Activated T-helper 17 cell treated with anti-CD3 and anti-CD28 coated beads, Interleukin-2, amount 50 U/mL, for 72 hours (primary cell): ENCODE data around the gene GABRR2. TPM values are rescaled to one million over a fixed set of nuclear protein-coding genes. Genes with fewer than 3 reads are reported as not detected.
"Not testable (repeated sequence)": the region's sequence is repeated elsewhere in the genome, so short reads cannot be mapped to it uniquely, and the experiment has no call there.

Experiments
- ATAC-seq: fragments of 150-1000 bp; cut with Tn5 transposase; replicated peaks from 2 replicates; pipeline ENCODE4 v1.10.0; 2021; ENCODE audit warnings: mild to moderate bottlenecking, moderate library complexity
- H3K27ac Mint-ChIP-seq: one replicate; pipeline ENCODE4 v1.8.0; 2022; ENCODE audit warnings: mixed read lengths
- H3K27me3 Mint-ChIP-seq: one replicate; pipeline ENCODE4 v1.8.0; 2022; ENCODE audit warnings: mixed read lengths
- H3K36me3 Mint-ChIP-seq: one replicate; pipeline ENCODE4 v1.8.0; 2022; ENCODE audit warnings: low read depth, mild to moderate bottlenecking, mixed read lengths
- H3K4me1 Mint-ChIP-seq: one replicate; pipeline ENCODE4 v1.8.0; 2022; ENCODE audit warnings: mixed read lengths
- H3K4me3 Mint-ChIP-seq: one replicate; pipeline ENCODE4 v1.8.0; 2022; ENCODE audit warnings: mild to moderate bottlenecking, mixed read lengths
- H3K9me3 Mint-ChIP-seq: one replicate; pipeline ENCODE4 v1.8.0; 2022; ENCODE audit warnings: mixed read lengths
- total RNA-seq, 2 donors: library from RNA; stranded (reverse); gene quantifications; one replicate each; pipeline ENCODE4 v1.2.3, GENCODE V29; 2022

Gene GABRR2
- total RNA-seq, 2 donors from 2014 or later: 0.64 to 0.71 TPM

GRCh38 chr6:89243331-89243629, 71.8 kb downstream of the GABRR2 start:
- H3K4me3 Mint-ChIP-seq: no peak overlapping the region
- peaks cover 12% of the 10 kb centered on the region for H3K4me1 Mint-ChIP-seq
- no peaks in the 10 kb centered on the region for H3K27me3 Mint-ChIP-seq
- no peak for ATAC-seq
- H3K27ac Mint-ChIP-seq: no peak overlapping the region
- no peaks in the 10 kb centered on the region for H3K36me3 Mint-ChIP-seq
- no peaks in the 10 kb centered on the region for H3K9me3 Mint-ChIP-seq

- peak; percentile 40 for ATAC-seq
- Mint-ChIP-seq H3K27ac (peak overlapping the region; percentile 5), H3K27me3 (no peaks in the 10 kb centered on the region), H3K4me1 (peaks cover 12% of the 10 kb centered on the region), H3K36me3 (no peaks in the 10 kb centered on the region), H3K4me3 (no peak overlapping the region), H3K9me3 (no peaks in the 10 kb centered on the region)
Observed at GRCh38 chr6:89242574-89243330, 72.3 kb downstream of the GABRR2 start.

GRCh38 chr6:89239338-89239737, 75.8 kb downstream of the GABRR2 start:
- Mint-ChIP-seq H3K4me3 (no peak overlapping the region), H3K36me3 (no peaks in the 10 kb centered on the region), H3K9me3 (no peaks in the 10 kb centered on the region), H3K27ac (no peak overlapping the region), H3K27me3 (peaks cover 17% of the 10 kb centered on the region), H3K4me1 (peaks cover 12% of the 10 kb centered on the region)
- peak; percentile 52 for ATAC-seq

GRCh38 chr6:89237158-89237557, 77.9 kb downstream of the GABRR2 start:
- H3K9me3 Mint-ChIP-seq: no peaks in the 10 kb centered on the region
- H3K27me3 Mint-ChIP-seq: peaks cover 31% of the 10 kb centered on the region
- ATAC-seq: no peak
- H3K4me1 Mint-ChIP-seq: peaks cover 12% of the 10 kb centered on the region
- H3K4me3 Mint-ChIP-seq: no peak overlapping the region
- H3K27ac Mint-ChIP-seq: no peak overlapping the region
- H3K36me3 Mint-ChIP-seq: no peaks in the 10 kb centered on the region

- peaks cover 33% of the 10 kb centered on the region for H3K27me3 Mint-ChIP-seq
- H3K9me3 Mint-ChIP-seq, H3K36me3 Mint-ChIP-seq, ATAC-seq, H3K4me1 Mint-ChIP-seq, H3K27ac Mint-ChIP-seq: not testable (repeated sequence)
- H3K4me3 Mint-ChIP-seq: peak overlapping the region; percentile 68
Observed at GRCh38 chr6:89233605-89234004, 81.5 kb downstream of the GABRR2 start.

- H3K36me3 Mint-ChIP-seq: no peaks in the 10 kb centered on the region
- H3K27me3 Mint-ChIP-seq: peaks cover 3% of the 10 kb centered on the region
- no peaks in the 10 kb centered on the region for H3K4me1 Mint-ChIP-seq
- no peaks in the 10 kb centered on the region for H3K9me3 Mint-ChIP-seq
- ATAC-seq: no peak
- no peak overlapping the region for H3K27ac Mint-ChIP-seq
- H3K4me3 Mint-ChIP-seq: no peak overlapping the region
Observed at GRCh38 chr6:89222712-89223039, 92.4 kb downstream of the GABRR2 start.

- H3K9me3 Mint-ChIP-seq: no peaks in the 10 kb centered on the region
- ATAC-seq: no peak
Observed at GRCh38 chr6:89221971-89222711, 93.0 kb downstream of the GABRR2 start.

GRCh38 chr6:89221129-89221528, 94.0 kb downstream of the GABRR2 start:
- Mint-ChIP-seq H3K27me3 (peaks cover 3% of the 10 kb centered on the region), H3K4me1 (no peaks in the 10 kb centered on the region), H3K4me3 (no peak overlapping the region), H3K36me3 (no peaks in the 10 kb centered on the region), H3K9me3 (no peaks in the 10 kb centered on the region), H3K27ac (no peak overlapping the region)
- ATAC-seq: no peak

More at GRCh38 chr6:89221971-89222711, 93.0 kb downstream of the GABRR2 start:
- Mint-ChIP-seq H3K27ac (no peak overlapping the region), H3K4me1 (no peaks in the 10 kb centered on the region), H3K36me3 (no peaks in the 10 kb centered on the region), H3K4me3 (no peak overlapping the region), H3K27me3 (peaks cover 3% of the 10 kb centered on the region)

GRCh38 chr6:89217299-89217910, 97.7 kb downstream of the GABRR2 start, which contains the start of gene GABRR1:
Gene GABRR1 (minus strand): TSS chr6:89217358. CDS start chr6:89217322, 36 bp downstream.
- Mint-ChIP-seq H3K27me3 (peaks cover 3% of the 10 kb centered on the region), H3K27ac (no peak within 1 kb of the TSS)

GRCh38 chr6:89216411-89216810, 98.7 kb downstream of the GABRR2 start:
- ATAC-seq: no peak

More at GRCh38 chr6:89217299-89217910, 97.7 kb downstream of the GABRR2 start, which contains the start of gene GABRR1:
- H3K4me3 Mint-ChIP-seq: no peak within 1 kb of the TSS
- no peaks in the 10 kb centered on the region for H3K9me3 Mint-ChIP-seq
- ATAC-seq: no peak
- no peaks in the 10 kb centered on the region for H3K4me1 Mint-ChIP-seq
- no peaks in the 10 kb centered on the region for H3K36me3 Mint-ChIP-seq

GRCh38 chr6:89215391-89215790, 99.7 kb downstream of the GABRR2 start:
- Mint-ChIP-seq H3K4me1 (no peaks in the 10 kb centered on the region), H3K36me3 (no peaks in the 10 kb centered on the region), H3K27ac (no peak overlapping the region), H3K27me3 (peaks cover 10% of the 10 kb centered on the region), H3K9me3 (no peaks in the 10 kb centered on the region), H3K4me3 (no peak overlapping the region)
- ATAC-seq: no peak

More at GRCh38 chr6:89216411-89216810, 98.7 kb downstream of the GABRR2 start:
- H3K27ac Mint-ChIP-seq: no peak overlapping the region
- no peaks in the 10 kb centered on the region for H3K4me1 Mint-ChIP-seq
- no peak overlapping the region for H3K4me3 Mint-ChIP-seq
- H3K27me3 Mint-ChIP-seq: peaks cover 11% of the 10 kb centered on the region
- H3K36me3 Mint-ChIP-seq: no peaks in the 10 kb centered on the region
- no peaks in the 10 kb centered on the region for H3K9me3 Mint-ChIP-seq

- Mint-ChIP-seq H3K4me1 (no peaks in the 10 kb centered on the region), H3K9me3 (no peaks in the 10 kb centered on the region), H3K27ac (no peak overlapping the region), H3K27me3 (peaks cover 10% of the 10 kb centered on the region), H3K4me3 (no peak overlapping the region), H3K36me3 (no peaks in the 10 kb centered on the region)
- ATAC-seq: no peak
Observed at GRCh38 chr6:89214197-89214596, 100.9 kb downstream of the GABRR2 start.

GRCh38 chr6:89212472-89212871, 102.6 kb downstream of the GABRR2 start:
- H3K9me3 Mint-ChIP-seq: no peaks in the 10 kb centered on the region
- no peaks in the 10 kb centered on the region for H3K36me3 Mint-ChIP-seq
- no peak overlapping the region for H3K4me3 Mint-ChIP-seq
- no peak for ATAC-seq
- no peak overlapping the region for H3K27ac Mint-ChIP-seq
- H3K27me3 Mint-ChIP-seq: peaks cover 10% of the 10 kb centered on the region
- no peaks in the 10 kb centered on the region for H3K4me1 Mint-ChIP-seq

- Mint-ChIP-seq H3K27ac (no peak overlapping the region), H3K27me3 (peaks cover 10% of the 10 kb centered on the region), H3K36me3 (no peaks in the 10 kb centered on the region), H3K4me3 (no peak overlapping the region), H3K9me3 (no peaks in the 10 kb centered on the region), H3K4me1 (no peaks in the 10 kb centered on the region)
- ATAC-seq: no peak
Observed at GRCh38 chr6:89209457-89209856, 105.6 kb downstream of the GABRR2 start.

GRCh38 chr6:89208551-89208950, 106.5 kb downstream of the GABRR2 start:
- Mint-ChIP-seq H3K27ac (no peak overlapping the region), H3K4me1 (no peaks in the 10 kb centered on the region), H3K4me3 (no peak overlapping the region)

More at GRCh38 chr6:89208551-89208950, 106.5 kb downstream of the GABRR2 start:
- no peaks in the 10 kb centered on the region for H3K9me3 Mint-ChIP-seq
- no peak for ATAC-seq
- no peaks in the 10 kb centered on the region for H3K36me3 Mint-ChIP-seq
- H3K27me3 Mint-ChIP-seq: peaks cover 10% of the 10 kb centered on the region
